ENCODE results near the gene OXLD1.
"Not testable (repeated sequence)": the region's sequence is repeated elsewhere in the genome, so short reads cannot be mapped to it uniquely, and the experiment has no call there.

Gene OXLD1

GRCh38 chr17:81648707-81649085 is 17.7 kb downstream of the OXLD1 start:
- no peak for DNase-seq

GRCh38 chr17:81648013-81648706 is 18.2 kb downstream of the OXLD1 start:
- no peak for DNase-seq

GRCh38 chr17:81647640-81648012 is 18.8 kb downstream of the OXLD1 start:
- DNase-seq = no peak

- peak; percentile 57 for DNase-seq
Measured at GRCh38 chr17:81646869-81647600, 19.4 kb downstream of the OXLD1 start.

GRCh38 chr17:81644976-81645952 is 21.1 kb downstream of the OXLD1 start:
- no peak for DNase-seq

- no peak for DNase-seq
Measured at GRCh38 chr17:81644496-81644895, 21.9 kb downstream of the OXLD1 start.

GRCh38 chr17:81641825-81642489 is 24.4 kb downstream of the OXLD1 start:
- DNase-seq = no peak

GRCh38 chr17:81640011-81640410 is 26.4 kb downstream of the OXLD1 start:
- no peak for DNase-seq

GRCh38 chr17:81638683-81639082 is 27.7 kb downstream of the OXLD1 start:
- DNase-seq = no peak

- DNase-seq = peak; percentile 92
Measured at GRCh38 chr17:81636505-81637288, 29.7 kb downstream of the OXLD1 start, which contains the start of the genes NPLOC4 and TSPAN10. NPLOC4 (minus strand) TSS chr17:81637112; CDS start chr17:81636930, 182 bp downstream. TSPAN10 (plus strand) TSS chr17:81637196; CDS start chr17:81642413, 5,217 bp downstream.

- DNase-seq = peak; percentile 49
Measured at GRCh38 chr17:81635973-81636504, 30.4 kb downstream of the OXLD1 start.

GRCh38 chr17:81635431-81635830 is 31.0 kb downstream of the OXLD1 start:
- DNase-seq = no peak

- DNase-seq = no peak
Measured at GRCh38 chr17:81631482-81631881, 34.9 kb downstream of the OXLD1 start.

- DNase-seq = no peak
Measured at GRCh38 chr17:81630274-81630673, 36.1 kb downstream of the OXLD1 start.

GRCh38 chr17:81621494-81622130 is 44.8 kb downstream of the OXLD1 start:
- DNase-seq = no peak

- not testable (repeated sequence) for DNase-seq
Measured at GRCh38 chr17:81618307-81618706, 48.1 kb downstream of the OXLD1 start.

GRCh38 chr17:81616877-81617276 is 49.5 kb downstream of the OXLD1 start:
- DNase-seq = no peak

GRCh38 chr17:81615401-81615930 is 50.9 kb downstream of the OXLD1 start:
- no peak for DNase-seq
